GM19372 (cell line): ENCODE results near the gene TEX13A.
A peak's percentile ranks its signal among the peaks of the same experiment; 100 is the strongest.
"Not testable (repeated sequence)": the region's sequence is repeated elsewhere in the genome, so short reads cannot be mapped to it uniquely, and the experiment has no call there.

Source experiments
- ATAC-seq: cut with Tn5 transposase; IDR thresholded peaks from one replicate; pipeline ENCODE4 v1.9.1; 2021; ENCODE audit warnings: mild to moderate bottlenecking, low read depth, moderate library complexity; ENCODE audit not compliant: unreplicated experiment

The TEX13A gene, protein sequence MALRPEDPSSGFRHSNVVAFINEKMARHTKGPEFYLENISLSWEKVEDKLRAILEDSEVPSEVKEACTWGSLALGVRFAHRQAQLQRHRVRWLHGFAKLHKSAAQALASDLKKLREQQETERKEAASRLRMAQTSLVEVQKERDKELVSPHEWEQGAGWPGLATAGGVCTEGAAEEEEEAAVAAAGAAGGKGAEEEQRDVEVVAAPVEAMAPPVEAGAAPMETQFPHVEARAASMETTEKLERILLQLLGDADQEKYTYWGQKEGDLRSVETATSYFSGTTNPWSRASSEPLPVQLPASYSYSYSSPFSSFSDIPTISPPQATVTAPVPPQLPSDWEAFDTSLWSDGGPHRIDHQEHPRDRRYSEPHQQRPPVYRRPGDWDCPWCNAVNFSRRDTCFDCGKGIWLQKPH

GRCh38 chrX:105220636-105221035 lies at the start of gene TEX13A:
Gene TEX13A (minus strand): TSS chrX:105220694. CDS start chrX:105220397, 297 bp downstream.
- no peak for ATAC-seq

DNA sequence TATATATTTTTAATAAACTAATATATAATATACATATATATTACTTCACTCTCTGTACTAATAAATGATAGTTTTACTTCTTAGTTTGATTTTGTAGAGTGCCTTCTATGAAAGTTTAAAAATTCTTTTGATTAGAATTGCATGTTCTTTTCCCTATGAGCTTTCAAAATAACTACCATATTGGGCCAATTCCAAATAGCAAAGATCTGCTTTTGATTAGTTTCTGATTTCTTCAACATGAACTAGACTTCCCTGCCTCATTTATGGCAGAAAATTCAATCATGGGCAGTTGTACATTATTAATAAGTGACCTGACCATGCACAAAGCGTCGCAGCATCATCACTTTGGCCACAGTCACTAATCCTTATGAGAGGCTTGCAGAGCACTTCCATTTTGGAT lies 48.9 kb upstream of the TEX13A start:
- ATAC-seq, result no peak

DNA sequence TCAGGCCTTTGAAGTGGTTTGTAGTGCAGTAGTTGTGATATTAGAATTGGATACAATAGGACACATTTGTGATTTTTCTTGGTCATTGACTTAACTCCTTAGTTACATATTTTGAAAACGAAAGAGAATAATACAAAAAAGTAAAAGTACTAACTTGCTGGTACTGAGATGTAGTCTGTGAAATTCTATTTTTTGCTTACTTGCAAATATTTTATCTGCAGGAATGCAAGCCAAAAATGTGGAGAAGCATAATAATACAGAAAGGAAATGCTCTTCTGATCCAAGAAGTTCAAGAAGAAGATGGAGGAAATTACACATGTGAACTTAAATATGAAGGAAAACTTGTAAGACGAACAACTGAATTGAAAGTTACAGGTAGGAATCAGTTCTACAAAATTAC lies 46.7 kb upstream of the TEX13A start:
- no peak for ATAC-seq

DNA sequence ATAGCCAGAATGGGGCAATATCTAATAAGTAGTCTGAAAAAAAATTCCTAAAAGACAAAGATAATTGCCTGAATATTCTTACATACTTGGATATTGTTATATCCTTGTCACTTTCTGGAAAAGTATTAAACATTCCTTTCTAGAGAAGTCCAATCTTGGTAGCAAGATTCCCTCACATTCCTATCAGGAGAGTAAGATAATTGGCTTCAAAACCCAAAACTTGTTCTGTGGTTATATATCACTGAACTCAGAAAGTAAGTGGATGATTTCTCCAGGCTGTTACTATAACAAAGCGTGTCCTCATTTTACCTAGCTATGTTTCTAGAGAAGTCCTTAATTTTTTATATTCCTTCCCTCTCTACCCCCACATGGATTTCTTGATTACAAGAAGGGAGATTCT lies 46.0 kb upstream of the TEX13A start:
- no peak for ATAC-seq

- ATAC-seq, result no peak
Observed at GRCh38 chrX:105265093-105265492, 44.6 kb upstream of the TEX13A start.

- ATAC-seq, result no peak
Observed at GRCh38 chrX:105263801-105264200, 43.3 kb upstream of the TEX13A start.

DNA sequence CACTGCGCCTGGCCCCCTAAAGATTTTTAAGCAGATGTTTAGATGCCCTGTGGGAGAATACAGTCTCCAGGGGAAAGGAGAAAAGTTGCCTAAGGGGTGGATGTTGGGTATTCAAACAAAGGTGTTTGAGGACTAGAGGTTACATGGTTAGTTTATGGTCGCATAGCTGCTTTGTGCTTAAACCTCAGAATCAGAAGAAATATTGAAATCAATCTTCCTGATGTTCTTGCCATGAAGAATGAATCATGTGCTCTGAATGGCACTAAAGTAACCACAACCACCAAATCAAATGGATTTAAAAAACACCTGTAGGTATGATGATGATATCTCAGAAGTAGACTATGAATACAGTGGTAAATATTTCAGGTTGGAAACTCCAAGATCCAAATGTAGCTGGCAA lies 42.7 kb upstream of the TEX13A start:
- no peak for ATAC-seq

DNA sequence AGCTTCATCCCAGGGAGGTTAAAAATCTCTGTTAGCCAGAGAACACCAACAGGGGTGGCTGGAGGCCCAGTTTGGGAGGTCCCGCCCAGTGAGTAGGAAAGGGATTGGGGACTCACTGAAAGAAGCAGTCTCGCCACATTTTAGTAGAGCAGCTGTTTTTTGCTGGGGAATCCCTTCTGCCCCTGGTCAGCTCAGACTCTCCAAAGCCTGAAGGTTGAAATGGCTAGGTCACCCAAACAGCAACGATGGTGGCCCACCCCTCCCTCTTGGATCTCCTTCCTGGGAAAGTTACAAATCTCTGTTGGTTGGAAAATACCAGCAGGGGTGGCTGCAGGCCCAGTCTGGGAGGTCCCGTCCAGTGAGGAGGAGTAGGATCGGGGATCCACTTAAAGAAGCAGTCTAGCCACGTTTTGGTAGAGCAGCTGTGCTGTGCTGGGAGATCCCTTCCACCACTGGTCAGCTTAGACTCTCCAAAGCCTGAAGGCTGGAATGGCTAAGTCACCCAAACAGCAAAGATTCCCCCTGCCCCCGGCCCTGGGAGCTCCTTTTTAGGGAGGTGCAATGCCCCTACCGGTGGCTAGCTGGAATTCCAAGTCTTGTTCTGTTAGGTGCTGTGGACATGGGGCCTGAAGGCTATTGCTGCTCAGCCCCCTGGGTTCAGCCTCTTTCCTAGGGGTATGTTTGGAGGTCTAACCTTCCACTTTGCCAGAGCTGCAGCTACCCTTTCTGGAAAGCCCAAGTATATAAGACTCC lies 40.0 kb upstream of the TEX13A start:
- no peak for ATAC-seq

GRCh38 chrX:105241056-105241455 lies 20.6 kb upstream of the TEX13A start:
- ATAC-seq, result no peak

- ATAC-seq, result not testable (repeated sequence)
Observed at GRCh38 chrX:105237407-105237806, 16.9 kb upstream of the TEX13A start.

GRCh38 chrX:105229146-105229545 lies 8.7 kb upstream of the TEX13A start:
- ATAC-seq, result no peak

- ATAC-seq, result no peak
Observed at GRCh38 chrX:105228602-105229001, 8.1 kb upstream of the TEX13A start.

GRCh38 chrX:105226499-105226898 lies 6.0 kb upstream of the TEX13A start:
- ATAC-seq, result no peak

GRCh38 chrX:105221374-105221773 lies 880 bp upstream of the TEX13A start:
- ATAC-seq, result no peak

DNA sequence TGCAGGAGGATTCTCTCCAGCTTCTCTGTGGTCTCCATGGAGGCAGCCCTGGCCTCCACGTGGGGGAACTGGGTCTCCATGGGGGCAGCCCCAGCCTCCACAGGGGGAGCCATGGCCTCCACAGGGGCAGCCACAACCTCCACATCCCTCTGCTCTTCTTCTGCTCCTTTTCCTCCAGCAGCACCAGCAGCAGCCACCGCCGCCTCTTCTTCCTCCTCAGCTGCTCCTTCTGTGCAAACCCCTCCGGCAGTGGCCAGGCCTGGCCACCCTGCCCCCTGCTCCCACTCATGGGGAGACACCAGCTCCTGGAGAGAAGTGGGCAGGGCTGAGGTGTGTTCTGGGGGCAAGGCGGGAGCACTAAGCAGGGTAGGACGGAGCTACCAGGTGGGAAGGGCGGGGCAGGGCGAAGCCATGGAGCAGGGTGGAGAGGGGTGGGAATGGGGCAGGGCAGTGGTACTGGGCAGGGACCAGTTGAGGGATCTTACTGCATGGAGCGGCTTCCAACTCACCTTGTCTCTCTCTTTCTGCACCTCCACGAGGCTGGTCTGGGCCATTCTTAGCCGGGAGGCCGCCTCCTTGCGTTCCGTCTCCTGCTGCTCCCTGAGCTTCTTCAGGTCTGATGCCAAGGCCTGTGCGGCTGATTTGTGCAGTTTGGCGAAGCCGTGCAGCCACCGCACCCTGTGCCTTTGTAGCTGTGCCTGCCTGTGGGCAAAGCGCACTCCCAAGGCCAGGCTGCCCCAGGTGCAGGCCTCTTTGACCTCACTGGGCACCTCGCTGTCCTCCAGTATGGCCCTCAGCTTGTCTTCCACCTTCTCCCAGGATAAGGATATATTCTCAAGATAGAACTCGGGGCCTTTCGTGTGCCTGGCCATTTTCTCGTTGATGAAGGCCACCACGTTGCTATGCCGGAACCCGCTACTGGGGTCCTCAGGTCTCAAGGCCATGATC lies 766 bp downstream of the TEX13A start:
- no peak for ATAC-seq

DNA sequence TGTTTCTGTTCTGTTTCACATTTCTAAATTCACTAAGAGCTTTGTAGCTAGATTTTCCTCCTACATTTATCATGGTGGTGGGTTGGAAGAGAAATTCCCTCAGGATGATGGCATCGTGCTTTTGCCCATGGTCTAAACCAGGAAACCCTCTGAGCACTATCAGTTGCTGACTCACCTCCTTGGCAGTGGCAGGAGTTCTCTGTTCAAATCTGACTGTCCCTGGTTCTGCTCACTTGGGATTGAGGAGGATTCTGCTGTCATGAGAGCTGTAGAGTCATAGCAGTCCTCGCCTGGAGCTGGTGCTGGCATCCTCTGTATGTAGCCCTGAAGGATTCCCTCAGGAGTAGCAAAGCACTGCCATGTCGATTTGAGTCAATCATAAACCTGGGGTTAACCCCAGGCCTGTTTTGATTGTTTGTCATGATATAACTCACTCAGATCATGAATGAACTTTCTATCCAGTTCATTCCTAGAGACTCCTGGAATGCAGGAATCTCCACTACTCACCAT lies 9.4 kb downstream of the TEX13A start:
- no peak for ATAC-seq

- ATAC-seq, result no peak
Observed at GRCh38 chrX:105210258-105210657, 10.2 kb downstream of the TEX13A start.

- ATAC-seq, result no peak
Observed at GRCh38 chrX:105209406-105209805, 11.1 kb downstream of the TEX13A start.

DNA sequence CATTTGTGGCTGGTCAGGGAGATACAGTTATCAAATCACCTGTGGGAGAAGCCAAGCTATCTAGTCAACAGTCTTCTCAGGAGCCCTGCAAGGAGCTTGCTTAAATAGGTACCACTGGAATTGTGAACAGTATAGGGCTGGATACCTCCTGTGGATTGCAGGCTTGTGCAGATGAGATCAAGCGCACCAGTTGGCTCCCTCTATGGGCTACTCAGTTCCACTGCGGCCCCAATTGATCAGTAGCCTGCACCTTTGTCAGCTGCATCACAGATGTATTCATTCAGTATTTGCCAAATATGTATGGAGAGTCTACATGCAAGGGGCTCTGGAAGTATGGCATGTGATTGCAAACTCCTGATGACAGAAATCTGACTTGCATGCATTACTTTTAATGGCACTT lies 28.6 kb downstream of the TEX13A start:
- peak; percentile 72 for ATAC-seq

GRCh38 chrX:105190252-105190853 lies 30.1 kb downstream of the TEX13A start:
- no peak for ATAC-seq
